Stimulated activated CD8-positive, alpha-beta memory T cell treated with anti-CD3 and anti-CD28 coated beads, Interleukin-2, amount 100 ng/mL, for 1 hour (primary cell): ENCODE data around the gene DSCAML1.

Experiments
- DNase-seq, 2 donors: peaks; one replicate each; pipeline ENCODE4 v3.0.0-alpha.2; 2020; ENCODE audit warnings: low read depth in 2 of 2

The DSCAML1 gene

DNA sequence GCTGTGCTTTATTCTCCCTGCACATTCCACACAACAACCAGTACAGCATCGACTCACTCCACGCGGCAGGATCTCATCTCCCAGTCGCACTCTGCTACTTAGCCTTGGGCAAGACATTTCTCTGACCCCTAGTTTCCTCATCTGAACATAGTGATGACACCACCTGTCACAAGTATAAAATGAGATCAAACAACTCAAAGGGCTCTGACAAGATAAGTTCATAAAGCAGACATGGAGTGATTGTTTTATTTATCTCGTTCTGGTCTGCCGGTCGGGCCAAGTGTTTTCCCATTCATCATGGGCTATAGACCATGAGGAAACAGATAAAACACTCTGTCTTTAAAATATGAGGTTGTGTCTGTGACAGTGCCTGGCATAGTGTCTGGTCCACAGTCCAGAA, 35.0 kb downstream of the DSCAML1 start:
- no peak for DNase-seq

DNA sequence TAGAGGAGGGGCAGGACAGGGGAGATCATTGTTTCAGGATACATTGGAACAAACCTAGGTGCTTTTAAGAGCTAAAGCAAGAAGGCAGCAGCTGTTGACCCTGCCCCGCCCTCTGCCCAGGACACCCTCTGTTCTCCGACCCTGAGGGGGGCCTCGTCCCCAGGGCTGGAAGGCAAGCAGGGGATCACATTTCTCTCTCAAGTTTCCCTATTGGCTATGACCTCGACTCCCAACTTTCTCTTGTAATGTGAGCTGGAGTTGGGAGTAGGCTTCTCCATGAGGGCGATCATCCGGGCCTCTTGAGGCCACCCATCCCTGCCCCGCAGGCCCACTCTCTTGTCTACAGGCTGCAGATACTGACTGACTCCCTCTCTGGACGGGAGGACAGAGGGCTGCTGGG, 37.7 kb downstream of the DSCAML1 start:
- DNase-seq, result no peak

DNA sequence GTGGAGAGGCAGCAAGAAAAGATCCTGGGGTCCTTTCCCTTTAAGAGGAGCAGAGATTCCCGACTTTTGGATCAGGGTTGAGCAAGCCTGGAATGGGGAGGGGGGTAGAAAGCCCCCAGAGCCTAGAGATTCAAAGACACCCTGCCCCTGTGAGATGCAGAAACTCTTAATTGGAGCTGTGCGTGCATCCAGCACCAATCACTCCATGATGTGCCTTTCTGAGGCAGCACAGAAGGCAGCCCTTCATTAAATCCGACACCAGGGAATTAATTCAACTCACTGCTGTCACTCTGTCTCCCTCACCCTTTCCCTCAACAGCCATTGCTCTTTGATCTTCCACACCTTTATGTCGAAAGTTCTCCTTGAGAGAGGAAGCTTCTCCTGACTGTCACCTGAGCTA, 43.0 kb downstream of the DSCAML1 start:
- no peak for DNase-seq

GRCh38 chr11:117752721-117753237, 44.2 kb downstream of the DSCAML1 start:
- no peak for DNase-seq

GRCh38 chr11:117752071-117752470, 44.9 kb downstream of the DSCAML1 start:
- no peak for DNase-seq

DNA sequence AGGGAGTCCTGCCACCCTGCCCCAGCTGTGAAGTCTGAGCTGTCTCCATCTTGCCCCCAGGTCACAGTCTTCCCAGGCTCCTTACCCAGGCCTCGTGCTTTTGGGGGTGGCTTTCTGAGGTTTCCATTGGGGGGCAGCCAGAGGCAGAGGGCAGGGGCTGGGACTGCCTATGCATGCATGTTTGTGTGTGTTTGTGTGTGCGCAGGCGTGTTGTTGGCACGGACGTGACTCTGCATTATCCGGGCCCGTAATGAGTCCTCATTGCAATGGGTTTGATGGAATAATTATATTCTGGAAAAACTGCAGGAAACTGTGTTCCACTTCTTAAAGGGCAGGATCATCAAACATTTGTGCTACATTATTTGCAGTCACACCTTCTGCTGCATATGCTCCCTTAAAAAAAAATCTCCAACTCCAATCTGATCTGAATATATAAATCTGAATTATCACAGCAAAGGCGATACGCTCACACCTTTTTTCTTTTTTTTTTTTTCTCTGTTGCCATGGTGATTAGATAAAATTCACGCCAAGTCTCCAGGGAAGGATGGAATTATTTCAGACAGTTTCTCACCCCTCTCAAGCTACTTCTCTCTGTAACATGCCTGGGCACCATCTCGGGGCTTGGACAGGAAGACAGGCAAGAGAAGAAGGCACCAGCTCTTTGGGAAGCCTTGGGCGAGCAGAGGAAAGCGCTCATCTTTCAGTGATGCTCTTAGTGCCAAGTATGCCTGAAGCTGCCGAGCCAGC, 45.9 kb downstream of the DSCAML1 start:
- DNase-seq, result no peak

- no peak for DNase-seq
These were observed 46.7 kb downstream of the DSCAML1 start for GRCh38 chr11:117750357-117750756.

GRCh38 chr11:117749541-117749910, 47.5 kb downstream of the DSCAML1 start:
- no peak for DNase-seq

DNA sequence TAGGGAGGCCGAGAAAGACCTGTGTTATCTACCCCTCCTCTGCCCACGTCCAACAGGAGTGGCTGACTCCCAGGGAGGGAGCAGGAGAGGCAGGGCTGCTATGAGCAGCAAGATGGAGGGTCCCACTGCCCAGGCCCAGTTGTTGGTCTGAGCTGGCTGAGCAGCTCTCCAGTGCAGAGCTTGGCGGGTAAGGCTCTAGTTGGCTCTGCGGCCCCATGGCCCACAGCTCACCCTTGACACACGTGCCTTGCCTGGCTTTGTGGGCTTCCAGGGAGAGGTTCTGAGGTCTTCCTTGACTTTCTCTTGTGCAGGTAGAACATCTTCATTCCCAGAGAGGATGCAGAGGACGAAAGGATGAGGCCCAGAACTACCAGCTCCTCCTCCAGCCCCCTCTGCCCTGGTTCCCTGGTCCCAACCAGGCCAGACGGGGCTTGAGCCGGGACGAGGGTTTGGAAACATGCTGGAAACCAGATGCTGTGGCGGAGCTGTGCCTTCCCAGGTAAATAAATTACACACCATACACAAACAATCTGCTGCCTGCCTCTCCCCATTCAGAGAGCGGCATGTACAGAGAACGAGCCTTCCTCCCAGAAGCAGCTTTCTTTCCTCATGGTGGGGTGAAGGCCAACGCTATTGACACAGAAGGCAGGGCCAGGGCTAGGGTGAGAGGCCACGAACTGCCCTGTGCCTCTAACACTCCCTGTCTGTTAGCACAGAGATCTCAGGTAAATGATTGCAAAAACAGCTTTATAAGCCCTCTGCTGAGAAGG, 48.1 kb downstream of the DSCAML1 start:
- no peak for DNase-seq

DNA sequence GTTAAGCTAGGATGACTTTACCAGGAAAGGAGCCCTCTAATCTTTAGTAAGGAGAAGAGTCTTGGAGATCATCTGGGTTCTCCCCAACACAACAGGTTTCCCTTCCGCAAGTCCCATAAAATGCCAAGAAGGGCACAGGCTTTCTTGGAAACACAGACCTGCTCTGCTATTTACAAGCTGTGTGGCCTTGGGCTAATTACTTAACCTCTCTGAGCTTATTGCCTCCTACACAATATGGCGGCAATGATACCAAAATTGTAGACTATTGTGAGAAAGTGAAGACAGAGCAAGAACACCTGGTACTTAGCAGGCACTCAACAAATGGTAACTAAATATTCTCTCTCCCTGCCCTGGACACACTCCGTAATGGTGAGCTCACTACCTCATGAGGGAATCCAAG, 49.1 kb downstream of the DSCAML1 start:
- no peak for DNase-seq

DNA sequence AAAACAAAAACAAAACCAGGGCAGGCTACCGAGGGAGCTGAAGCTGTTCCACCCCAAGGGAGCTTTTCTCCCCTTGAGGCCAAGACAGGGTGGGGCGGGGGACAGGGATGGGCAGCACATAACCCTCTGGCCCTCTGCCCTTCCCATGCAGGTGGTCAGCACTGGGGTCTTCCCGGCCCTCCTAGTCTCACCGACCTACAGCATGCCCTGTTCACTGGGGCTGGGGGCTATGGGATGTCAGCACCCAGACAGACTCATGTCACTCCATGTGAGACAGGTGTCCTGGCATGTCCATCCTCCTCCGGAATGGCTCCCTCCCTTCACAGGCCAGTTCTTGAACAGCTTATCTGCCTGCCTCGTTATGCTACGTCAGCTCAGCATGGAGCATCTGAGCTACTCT, 51.7 kb downstream of the DSCAML1 start:
- DNase-seq, result no peak

- DNase-seq, result no peak
These were observed 52.4 kb downstream of the DSCAML1 start for GRCh38 chr11:117744471-117745150.

- DNase-seq, result no peak
These were observed 53.7 kb downstream of the DSCAML1 start for GRCh38 chr11:117743121-117743815.

DNA sequence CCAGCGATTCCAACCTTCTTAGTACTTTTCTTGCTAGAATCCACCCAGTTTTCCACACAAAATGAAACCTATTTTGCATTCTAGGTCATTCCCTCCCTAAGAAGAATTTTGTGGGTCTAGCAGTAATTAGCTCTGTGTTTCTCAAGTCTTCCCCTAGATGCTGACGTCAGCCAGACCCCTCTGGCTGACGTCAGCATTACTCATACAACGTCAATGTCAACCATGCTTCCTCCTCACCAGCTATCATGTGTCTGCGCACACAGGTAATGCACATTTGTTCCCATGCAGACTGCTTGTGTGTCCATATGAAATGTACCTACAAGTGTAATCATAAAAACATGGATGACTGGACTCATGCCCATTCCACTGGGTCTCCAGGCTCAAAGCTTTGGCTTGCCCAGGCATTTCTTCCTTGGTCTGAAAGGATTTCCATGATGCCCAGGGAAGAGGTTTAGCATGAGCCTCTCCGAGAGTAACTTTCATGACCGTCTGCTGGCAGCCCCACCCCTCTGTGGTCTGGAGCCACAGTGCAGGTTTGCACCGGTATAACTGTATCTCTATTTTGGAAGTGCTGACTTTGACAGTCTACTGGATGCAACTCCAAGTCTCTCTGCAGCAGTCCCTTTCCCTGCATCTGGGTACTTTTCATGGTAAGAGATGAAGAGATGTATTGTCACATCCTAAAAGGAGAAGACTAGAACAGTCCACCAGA, 58.6 kb downstream of the DSCAML1 start:
- DNase-seq, result no peak

- DNase-seq, result no peak
These were observed 61.6 kb downstream of the DSCAML1 start for GRCh38 chr11:117735350-117735977.

- no peak for DNase-seq
These were observed 62.4 kb downstream of the DSCAML1 start for GRCh38 chr11:117734601-117735024.

GRCh38 chr11:117733316-117733715, 63.7 kb downstream of the DSCAML1 start:
- DNase-seq, result no peak

DNA sequence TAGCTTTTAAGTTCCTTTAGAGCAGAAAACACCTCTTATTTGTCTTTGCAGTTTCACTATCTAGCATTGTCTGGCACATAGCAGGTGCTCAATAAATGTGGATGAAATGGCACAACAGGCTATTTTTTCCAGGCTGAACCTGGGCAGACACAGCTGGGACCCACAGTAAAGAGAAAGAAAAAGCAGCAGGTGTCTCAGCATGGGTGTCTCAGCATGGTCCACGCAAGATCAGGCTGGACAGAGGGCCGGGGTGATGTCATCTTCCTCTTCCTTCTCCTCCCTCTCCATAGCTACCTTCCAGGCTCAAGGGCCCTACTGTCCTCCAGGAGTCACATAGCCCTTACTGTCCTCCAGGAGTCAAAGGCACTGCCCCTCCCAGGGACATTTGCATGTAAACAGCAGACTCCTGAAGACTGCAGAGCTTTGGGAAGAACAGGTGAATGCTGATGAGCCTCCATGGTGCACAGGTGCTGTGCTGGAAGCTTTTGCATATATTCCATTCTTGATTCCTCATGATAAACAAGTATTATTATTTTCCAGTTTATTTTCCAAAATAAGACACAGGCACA, 65.2 kb downstream of the DSCAML1 start:
- DNase-seq, result no peak

- no peak for DNase-seq
These were observed 66.7 kb downstream of the DSCAML1 start for GRCh38 chr11:117730208-117730800.
